ENCODE measurements around the gene UBXN1. TPM values are rescaled to one million over a fixed set of nuclear protein-coding genes. Genes with fewer than 3 reads are reported as not detected.
A peak's percentile ranks its signal among the peaks of the same experiment; 100 is the strongest.

The UBXN1 gene
- total RNA-seq, 2 experiments from 2014 or later = 101 to 129 TPM

GRCh38 chr11:62708793-62709192, 29.9 kb upstream of the UBXN1 start:
- peak overlapping the region; percentile 65 for H3K4me3 ChIP-seq (ENCODE audit: low read depth, low read length, poor library complexity, severe bottlenecking)
- POLR2A ChIA-PET = interaction anchor here (0.6 to 1.6 kb wide), 6 partner anchors 19 to 66 kb away, joined by 3 to 6 read pairs (median 4); partner anchors contain the start of genes C11orf98, CSKMT, HNRNPUL2 and TTC9C
- H2AFZ ChIP-seq (ENCODE audit: low read length) = peak overlapping the region; percentile 44; the same call in 1 of the 2 replicates
- no peaks in the 10 kb centered on the region for H4K20me1 ChIP-seq (ENCODE audit: insufficient read depth, low read length)
- H3K79me2 ChIP-seq (ENCODE audit: insufficient read depth, low read depth, low read length) = no peaks in the 10 kb centered on the region
- H3K9me2 ChIP-seq (ENCODE audit: insufficient read depth, low read length) = no peaks in the 10 kb centered on the region
- TF ChIP-seq CTCF (conservative IDR thresholded peaks at IDR 0.05; ENCODE audit: low read length) (no peak), EZH2phosphoT487 (IDR thresholded peaks at IDR 0.05; ENCODE audit: borderline replicate concordance, low read depth, low read length) (no peak)
- CTCF ChIA-PET (ENCODE audit: unreplicated experiment) = no interaction called here
- no peak for DNase-seq (ENCODE audit: low spot score)
- H3K9me3 ChIP-seq (ENCODE audit: low read length) = no peaks in the 10 kb centered on the region
- H3K27ac ChIP-seq (ENCODE audit: low read depth, low read length, poor library complexity, severe bottlenecking) = peak overlapping the region; percentile 73
- intact Hi-C loops (cut with micrococcal nuclease; ENCODE audit: unreplicated experiment) = no loop called here
- H3K4me2 ChIP-seq (ENCODE audit: low read length) = peak overlapping the region; percentile 83
- H3K36me3 ChIP-seq (ENCODE audit: insufficient read depth, low read length) = peaks cover 93% of the 10 kb centered on the region
- no TSS peak for BruUV-seq (replicated peaks)
- H3K4me1 ChIP-seq (ENCODE audit: insufficient read depth, low read length, poor library complexity, severe bottlenecking) = peaks cover 56% of the 10 kb centered on the region

- DNase-seq (ENCODE audit: low spot score) = no peak
- ChIA-PET CTCF (ENCODE audit: unreplicated experiment) (no interaction called here), POLR2A (interaction anchor here (0.5 to 1.6 kb wide), 5 partner anchors 11 to 65 kb away, joined by 3 to 6 read pairs (median 4); partner anchors contain the start of genes C11orf98, CSKMT, HNRNPUL2 and TTC9C)
- no peak for TF ChIP-seq CTCF (conservative IDR thresholded peaks at IDR 0.05; ENCODE audit: low read length)
- no peak for TF ChIP-seq EZH2phosphoT487 (IDR thresholded peaks at IDR 0.05; ENCODE audit: borderline replicate concordance, low read depth, low read length)
- Histone ChIP-seq H3K9me3 (ENCODE audit: low read length) (no peaks in the 10 kb centered on the region), H3K9me2 (ENCODE audit: insufficient read depth, low read length) (no peaks in the 10 kb centered on the region), H3K4me2 (ENCODE audit: low read length) (peak overlapping the region; percentile 83), H3K27ac (ENCODE audit: low read depth, low read length, poor library complexity, severe bottlenecking) (peak overlapping the region; percentile 73), H3K36me3 (ENCODE audit: insufficient read depth, low read length) (peaks cover 93% of the 10 kb centered on the region), H3K79me2 (ENCODE audit: insufficient read depth, low read depth, low read length) (no peaks in the 10 kb centered on the region), H4K20me1 (ENCODE audit: insufficient read depth, low read length) (no peaks in the 10 kb centered on the region), H2AFZ (ENCODE audit: low read length) (no peak overlapping the region), H3K4me1 (ENCODE audit: insufficient read depth, low read length, poor library complexity, severe bottlenecking) (peaks cover 52% of the 10 kb centered on the region), H3K4me3 (ENCODE audit: low read depth, low read length, poor library complexity, severe bottlenecking) (peak overlapping the region; percentile 65)
- intact Hi-C loops (cut with micrococcal nuclease; ENCODE audit: unreplicated experiment) = no loop called here
- no TSS peak for BruUV-seq (replicated peaks)
Observed at GRCh38 chr11:62708392-62708791, 29.5 kb upstream of the UBXN1 start.

- H3K4me3 ChIP-seq (ENCODE audit: low read depth, low read length, poor library complexity, severe bottlenecking) = peak within 1 kb of the TSS; percentile 73
- no peak for TF ChIP-seq EZH2phosphoT487 (IDR thresholded peaks at IDR 0.05; ENCODE audit: borderline replicate concordance, low read depth, low read length)
- no peak for TF ChIP-seq CTCF (conservative IDR thresholded peaks at IDR 0.05; ENCODE audit: low read length)
- H3K4me2 ChIP-seq (ENCODE audit: low read length) = peak within 1 kb of the TSS; percentile 94
- POLR2A ChIA-PET = interaction anchor here (0.8 to 1.6 kb wide), 3 partner anchors 20 to 36 kb away, joined by 3 to 5 read pairs (median 3); partner anchors contain the start of genes HNRNPUL2, TTC9C and UQCC3
- H3K9me3 ChIP-seq (ENCODE audit: low read length) = no peaks in the 10 kb centered on the region
- H3K79me2 ChIP-seq (ENCODE audit: insufficient read depth, low read depth, low read length) = no peaks in the 10 kb centered on the region
- CTCF ChIA-PET (ENCODE audit: unreplicated experiment) = no interaction called here
- BruUV-seq (replicated peaks) = no TSS peak
- no peaks in the 10 kb centered on the region for H4K20me1 ChIP-seq (ENCODE audit: insufficient read depth, low read length)
- intact Hi-C loops (cut with micrococcal nuclease; ENCODE audit: unreplicated experiment) = loop anchor here (2.0 kb wide), 1 partner anchor 19 kb away; the partner anchor contains the start of gene HNRNPUL2
- no peak within 1 kb of the TSS for H2AFZ ChIP-seq (ENCODE audit: low read length)
- H3K36me3 ChIP-seq (ENCODE audit: insufficient read depth, low read length) = peaks cover 93% of the 10 kb centered on the region
- DNase-seq (ENCODE audit: low spot score) = no peak
- peak within 1 kb of the TSS; percentile 73 for H3K27ac ChIP-seq (ENCODE audit: low read depth, low read length, poor library complexity, severe bottlenecking)
- H3K9me2 ChIP-seq (ENCODE audit: insufficient read depth, low read length) = no peaks in the 10 kb centered on the region
- H3K4me1 ChIP-seq (ENCODE audit: insufficient read depth, low read length, poor library complexity, severe bottlenecking) = peaks cover 44% of the 10 kb centered on the region
Observed at GRCh38 chr11:62707277-62707861, 28.5 kb upstream of the UBXN1 start, which contains the start of the genes BSCL2 and GNG3. Gene BSCL2 (minus strand): TSS chr11:62707424. CDS start chr11:62707195, 229 bp downstream. Gene GNG3 (plus strand): TSS chr11:62707676. CDS start chr11:62708296, 620 bp downstream.
